Prostate gland (tissue), 2 donors: ENCODE results near the gene PROM1.

Experiments
- POLR2A ChIP-seq: fragments of 450-650 bp; IDR thresholded peaks from one replicate; pipeline ENCODE4 v1.6.1; 2016; ENCODE audit warnings: antibody characterized with exemption, mild to moderate bottlenecking
- TF ChIP-seq, protein P1 (sequence below), 4 experiments: fragments of 200-600 bp in 2 of 4; fragments of 450-650 bp in 2 of 4; sonication (generic) in 2 of 4; IDR thresholded peaks; 1 replicate in 3 of 4; 2 replicates in 1 of 4; pipeline ENCODE4 v1.5.1; 2016 to 2019; ENCODE audit warnings: antibody characterized with exemption in 4 of 4, mild to moderate bottlenecking in 2 of 4, moderate library complexity in 2 of 4

- TF ChIP-seq POLR2A = no peak
- TF ChIP-seq, protein P1, sequence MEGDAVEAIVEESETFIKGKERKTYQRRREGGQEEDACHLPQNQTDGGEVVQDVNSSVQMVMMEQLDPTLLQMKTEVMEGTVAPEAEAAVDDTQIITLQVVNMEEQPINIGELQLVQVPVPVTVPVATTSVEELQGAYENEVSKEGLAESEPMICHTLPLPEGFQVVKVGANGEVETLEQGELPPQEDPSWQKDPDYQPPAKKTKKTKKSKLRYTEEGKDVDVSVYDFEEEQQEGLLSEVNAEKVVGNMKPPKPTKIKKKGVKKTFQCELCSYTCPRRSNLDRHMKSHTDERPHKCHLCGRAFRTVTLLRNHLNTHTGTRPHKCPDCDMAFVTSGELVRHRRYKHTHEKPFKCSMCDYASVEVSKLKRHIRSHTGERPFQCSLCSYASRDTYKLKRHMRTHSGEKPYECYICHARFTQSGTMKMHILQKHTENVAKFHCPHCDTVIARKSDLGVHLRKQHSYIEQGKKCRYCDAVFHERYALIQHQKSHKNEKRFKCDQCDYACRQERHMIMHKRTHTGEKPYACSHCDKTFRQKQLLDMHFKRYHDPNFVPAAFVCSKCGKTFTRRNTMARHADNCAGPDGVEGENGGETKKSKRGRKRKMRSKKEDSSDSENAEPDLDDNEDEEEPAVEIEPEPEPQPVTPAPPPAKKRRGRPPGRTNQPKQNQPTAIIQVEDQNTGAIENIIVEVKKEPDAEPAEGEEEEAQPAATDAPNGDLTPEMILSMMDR (IDR thresholded peaks at IDR 0.05) = no peak
Measured at GRCh38 chr4:15920723-15921591, 162.9 kb downstream of the PROM1 start.
